HG03060 (cell line): Measurements from ENCODE around the gene ASIC2.

Experiments
- ATAC-seq: cut with Tn5 transposase; IDR thresholded peaks from one replicate; pipeline ENCODE4 v1.9.1; 2021; ENCODE audit warnings: low read depth, moderate number of reproducible peaks; ENCODE audit not compliant: unreplicated experiment

Gene ASIC2

GRCh38 chr17:33258296-33258695 lies 34.8 kb downstream of the ASIC2 start:
- ATAC-seq, result no peak

- no peak for ATAC-seq
Observed at GRCh38 chr17:33245183-33245582, 47.9 kb downstream of the ASIC2 start.

GRCh38 chr17:33243732-33244131 lies 49.4 kb downstream of the ASIC2 start:
- no peak for ATAC-seq

- ATAC-seq, result no peak
Observed at GRCh38 chr17:33242375-33243124, 50.5 kb downstream of the ASIC2 start.

GRCh38 chr17:33241390-33241789 lies 51.7 kb downstream of the ASIC2 start:
- no peak for ATAC-seq

- ATAC-seq, result no peak
Observed at GRCh38 chr17:33240362-33240761, 52.7 kb downstream of the ASIC2 start.

- no peak for ATAC-seq
Observed at GRCh38 chr17:33239702-33240101, 53.4 kb downstream of the ASIC2 start.

GRCh38 chr17:33234930-33235685 lies 58.0 kb downstream of the ASIC2 start:
- no peak for ATAC-seq

GRCh38 chr17:33234233-33234632 lies 58.9 kb downstream of the ASIC2 start:
- ATAC-seq, result no peak

GRCh38 chr17:33233811-33234177 lies 59.3 kb downstream of the ASIC2 start:
- ATAC-seq, result no peak

- ATAC-seq, result no peak
Observed at GRCh38 chr17:33229499-33229898, 63.6 kb downstream of the ASIC2 start.

GRCh38 chr17:33229028-33229427 lies 64.1 kb downstream of the ASIC2 start:
- no peak for ATAC-seq

GRCh38 chr17:33228548-33228947 lies 64.5 kb downstream of the ASIC2 start:
- ATAC-seq, result no peak

- ATAC-seq, result no peak
Observed at GRCh38 chr17:33227911-33228310, 65.2 kb downstream of the ASIC2 start.

- ATAC-seq, result no peak
Observed at GRCh38 chr17:33225994-33226393, 67.1 kb downstream of the ASIC2 start.

- ATAC-seq, result no peak
Observed at GRCh38 chr17:33225509-33225908, 67.6 kb downstream of the ASIC2 start.

- ATAC-seq, result no peak
Observed at GRCh38 chr17:33220036-33220435, 73.1 kb downstream of the ASIC2 start.

GRCh38 chr17:33218698-33219601 lies 74.1 kb downstream of the ASIC2 start:
- no peak for ATAC-seq

GRCh38 chr17:33217891-33218290 lies 75.2 kb downstream of the ASIC2 start:
- ATAC-seq, result no peak

GRCh38 chr17:33214996-33215395 lies 78.1 kb downstream of the ASIC2 start:
- no peak for ATAC-seq

- no peak for ATAC-seq
Observed at GRCh38 chr17:33210285-33210684, 82.8 kb downstream of the ASIC2 start.
